GM04503 (cell line): Measurements from ENCODE around the gene PAX2.

Experiments used
- DNase-seq: peaks from one replicate; pipeline ENCODE4 v3.0.0-alpha.2; 2012; ENCODE audit warnings: low read depth

Gene PAX2

GRCh38 chr10:100878291-100878910 lies 133.0 kb downstream of the PAX2 start:
- peak; percentile 30 for DNase-seq
